Activated naive CD4-positive, alpha-beta T cell treated with Interleukin-2 at 50 U/mL for 16 hours (primary cell): ENCODE results near the gene PHLDB3.
"Not testable (repeated sequence)": the region's sequence is repeated elsewhere in the genome, so short reads cannot be mapped to it uniquely, and the experiment has no call there.

ENCODE experiments used
- DNase-seq: peaks from one replicate; pipeline ENCODE4 v3.0.0-alpha.2; 2020

PHLDB3 gene

DNA sequence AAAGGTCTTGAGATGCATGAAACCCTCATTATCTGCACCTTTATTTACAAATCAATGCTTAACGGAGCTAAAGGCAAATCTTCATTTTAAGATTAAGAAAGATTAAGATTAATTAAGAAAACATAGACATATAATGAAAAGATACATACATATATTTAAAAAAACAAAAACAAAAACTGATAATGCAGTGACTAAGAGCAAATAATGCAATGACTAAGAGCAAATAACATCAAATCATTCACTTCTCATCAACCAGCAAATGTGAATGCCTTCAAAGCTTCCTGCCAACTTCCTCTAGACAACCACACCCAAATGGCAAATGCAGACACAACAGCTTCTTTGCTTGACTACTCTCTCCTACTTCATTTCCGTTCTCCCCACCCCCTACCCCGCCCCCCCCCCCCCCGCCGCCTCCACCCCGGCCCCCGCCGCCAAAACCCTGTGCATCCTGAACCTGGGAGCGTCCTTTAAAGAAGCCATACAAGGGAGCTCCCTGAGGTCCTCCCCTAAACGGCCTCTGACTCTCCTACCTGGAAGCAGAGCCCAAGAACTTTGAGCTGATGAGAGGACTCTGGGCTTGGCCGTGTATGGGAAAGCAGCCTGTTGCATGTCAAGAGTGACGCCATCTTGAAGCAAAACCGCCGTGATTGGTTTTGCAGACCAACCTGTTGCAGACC, 65.4 kb downstream of the PHLDB3 start:
- peak; percentile 22 for DNase-seq

- peak; percentile 11 for DNase-seq
These were observed 66.1 kb downstream of the PHLDB3 start for GRCh38 chr19:43438291-43439031.

DNA sequence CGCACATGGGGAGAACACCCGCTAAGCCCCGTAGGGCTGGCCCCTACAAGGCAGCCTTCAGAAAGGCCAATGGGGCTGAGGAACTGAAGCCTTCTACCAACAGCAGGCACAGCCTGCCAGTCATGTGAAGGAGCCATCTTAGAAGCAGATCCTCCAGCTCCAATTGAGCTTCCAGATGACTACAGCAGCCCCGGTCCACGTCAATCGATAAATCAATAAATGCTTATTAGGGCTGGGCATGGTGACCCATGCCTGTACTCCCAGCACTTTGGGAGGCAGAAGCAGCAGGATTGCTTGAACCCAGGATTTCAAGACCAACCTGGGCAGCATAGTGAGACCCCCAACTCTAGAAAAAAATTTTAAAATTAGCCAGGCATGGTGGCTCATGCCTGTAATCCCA, 66.8 kb downstream of the PHLDB3 start:
- DNase-seq = no peak

DNA sequence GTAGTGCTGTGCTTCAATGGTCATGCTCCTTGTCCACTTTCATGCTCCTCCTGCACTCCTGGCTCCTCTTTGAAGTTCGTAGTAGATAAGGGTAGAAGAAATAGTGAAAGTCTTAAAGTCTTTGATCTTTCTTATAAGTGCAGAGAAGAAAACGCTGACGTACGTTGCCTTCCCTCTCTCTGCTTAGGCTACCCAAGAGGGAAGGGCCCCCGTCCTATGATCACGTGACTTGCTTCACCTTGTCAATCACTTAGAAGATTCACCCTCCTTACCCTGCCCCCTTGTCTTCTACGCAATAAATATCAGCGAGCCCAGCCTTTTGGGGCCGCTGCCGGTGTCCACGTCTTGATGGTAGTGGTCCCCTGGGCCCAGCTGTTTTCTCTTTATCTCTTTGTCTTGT, 67.3 kb downstream of the PHLDB3 start:
- not testable (repeated sequence) for DNase-seq

DNA sequence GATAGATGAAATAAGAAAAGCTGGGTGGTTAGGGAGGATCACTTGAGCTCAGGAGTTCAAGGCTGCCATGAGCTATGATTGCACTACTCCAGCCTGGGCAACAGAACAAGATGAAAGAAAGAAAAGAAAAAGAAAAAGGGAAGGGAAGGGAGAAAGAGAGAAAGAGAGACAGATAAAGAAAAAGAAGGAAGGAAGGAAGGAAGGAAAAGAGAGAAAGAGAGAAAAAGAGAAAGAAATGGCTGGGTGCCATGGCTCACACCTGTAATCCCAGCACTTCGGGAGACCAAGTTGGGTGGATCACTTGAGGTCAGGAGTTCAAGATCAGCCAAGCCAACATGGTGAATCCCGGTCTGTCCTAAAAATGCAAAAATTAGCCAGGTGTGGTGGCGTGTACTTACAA, 68.8 kb downstream of the PHLDB3 start:
- no peak for DNase-seq

DNA sequence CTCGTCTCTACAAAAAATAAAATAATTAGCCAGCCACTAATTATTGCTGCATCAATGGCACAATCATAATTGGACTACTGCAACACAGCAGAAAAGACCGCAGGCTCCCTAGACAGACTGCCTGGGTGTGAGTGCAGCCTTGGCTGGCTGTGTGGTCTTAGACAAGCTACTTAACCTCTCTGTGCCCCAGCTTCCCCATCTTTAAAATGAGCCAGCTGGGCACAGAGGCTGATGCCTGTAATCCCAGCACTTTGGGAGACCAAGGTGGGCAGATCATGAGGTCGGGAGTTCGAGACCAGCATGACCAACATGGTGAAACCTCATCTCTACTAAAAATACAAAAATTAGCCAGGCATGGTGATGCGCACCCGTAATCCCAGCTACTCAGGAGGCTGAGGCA, 70.9 kb downstream of the PHLDB3 start:
- no peak for DNase-seq

DNA sequence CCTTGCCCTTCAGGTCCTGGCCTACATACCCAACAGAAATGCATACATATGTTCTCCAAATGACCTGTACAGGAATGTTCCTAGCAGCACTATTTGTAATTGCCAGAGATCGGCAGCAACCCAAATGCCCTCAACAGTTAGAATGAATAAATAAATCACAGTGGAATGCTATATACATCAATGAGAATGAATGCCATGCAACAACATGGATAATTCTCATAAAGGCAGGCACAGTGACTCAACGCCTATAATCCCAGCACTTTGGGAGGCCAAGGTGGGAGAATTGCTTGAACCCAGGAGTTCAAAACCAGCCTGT, 71.2 kb downstream of the PHLDB3 start:
- DNase-seq = no peak

DNA sequence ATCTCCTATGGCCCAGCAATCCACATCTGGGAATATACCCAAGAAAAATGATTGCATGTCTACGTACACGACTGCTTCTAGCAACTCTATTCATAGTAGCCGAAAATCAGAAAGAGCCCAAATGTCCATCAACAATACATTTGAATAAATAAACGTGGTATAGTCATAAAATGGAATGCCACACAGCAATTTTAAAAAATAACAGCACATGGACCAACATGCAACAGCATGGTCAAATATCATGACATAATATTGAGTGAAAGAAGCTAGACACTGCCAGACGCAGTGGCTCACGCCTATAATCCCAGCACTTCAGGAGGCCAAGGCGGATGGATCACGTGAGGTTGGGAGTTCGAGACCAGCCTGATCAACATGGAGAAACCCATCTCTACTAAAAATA, 73.6 kb downstream of the PHLDB3 start:
- no peak for DNase-seq

GRCh38 chr19:43430142-43430710, 74.3 kb downstream of the PHLDB3 start:
- DNase-seq = no peak

GRCh38 chr19:43429395-43429794, 75.2 kb downstream of the PHLDB3 start:
- DNase-seq = no peak

DNA sequence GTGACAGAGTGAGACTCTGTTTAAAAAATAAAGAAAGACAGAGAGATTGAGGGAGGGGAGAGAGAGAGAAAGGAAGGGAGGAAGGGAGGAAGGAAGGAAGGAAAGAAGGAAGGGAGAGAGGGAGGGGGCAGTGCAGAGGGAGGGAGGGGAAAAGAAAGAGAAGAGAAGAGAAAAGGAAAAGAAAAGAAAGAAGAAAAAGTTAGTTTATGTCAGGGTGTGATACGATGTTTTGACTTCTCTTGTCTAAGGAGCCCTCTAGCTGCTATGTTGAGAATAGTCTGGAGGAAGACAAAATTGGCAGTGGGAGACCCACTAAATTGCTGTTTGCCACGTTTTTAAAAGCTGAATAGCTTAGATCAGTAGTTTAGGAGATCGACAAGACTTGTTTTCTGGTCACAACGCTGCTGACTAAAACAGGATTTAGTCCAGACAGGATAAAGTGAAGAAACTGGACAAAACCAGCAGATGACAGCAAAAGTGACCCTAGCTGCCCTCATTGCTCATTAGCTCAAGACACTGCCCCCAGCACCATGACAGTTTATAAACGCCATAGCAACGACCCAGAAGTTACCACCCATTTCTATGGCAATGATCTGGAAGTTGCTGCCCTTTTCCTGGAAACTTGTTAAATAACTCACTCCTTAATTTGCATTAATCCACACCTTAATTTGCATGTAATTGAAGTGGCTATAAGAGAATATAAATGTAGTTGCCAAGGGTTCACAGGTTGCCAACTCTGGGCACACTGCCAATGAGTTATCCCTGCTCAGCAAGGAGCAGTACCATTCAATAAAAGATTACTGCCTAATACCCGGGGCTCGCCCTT, 78.8 kb downstream of the PHLDB3 start:
- DNase-seq = no peak
